H54 (cell line): Measurements from ENCODE around the gene BAHD1.

ENCODE experiments used
- DNase-seq: peaks from one replicate; pipeline ENCODE4 v3.0.0; 2011; ENCODE audit warnings: low spot score, mixed read lengths; ENCODE audit not compliant: insufficient read length
- FAIRE-seq: peaks from 3 replicates; lab custom pipeline; 2011; peaks lifted over from hg19 to GRCh38; lab: Jason Lieb, UNC
- POLR2A ChIP-seq: IDR thresholded peaks from 2 replicates; pipeline ENCODE4 v1.6.1; 2011; ENCODE audit warnings: low read depth, mild to moderate bottlenecking, low read length

The BAHD1 gene

DNA sequence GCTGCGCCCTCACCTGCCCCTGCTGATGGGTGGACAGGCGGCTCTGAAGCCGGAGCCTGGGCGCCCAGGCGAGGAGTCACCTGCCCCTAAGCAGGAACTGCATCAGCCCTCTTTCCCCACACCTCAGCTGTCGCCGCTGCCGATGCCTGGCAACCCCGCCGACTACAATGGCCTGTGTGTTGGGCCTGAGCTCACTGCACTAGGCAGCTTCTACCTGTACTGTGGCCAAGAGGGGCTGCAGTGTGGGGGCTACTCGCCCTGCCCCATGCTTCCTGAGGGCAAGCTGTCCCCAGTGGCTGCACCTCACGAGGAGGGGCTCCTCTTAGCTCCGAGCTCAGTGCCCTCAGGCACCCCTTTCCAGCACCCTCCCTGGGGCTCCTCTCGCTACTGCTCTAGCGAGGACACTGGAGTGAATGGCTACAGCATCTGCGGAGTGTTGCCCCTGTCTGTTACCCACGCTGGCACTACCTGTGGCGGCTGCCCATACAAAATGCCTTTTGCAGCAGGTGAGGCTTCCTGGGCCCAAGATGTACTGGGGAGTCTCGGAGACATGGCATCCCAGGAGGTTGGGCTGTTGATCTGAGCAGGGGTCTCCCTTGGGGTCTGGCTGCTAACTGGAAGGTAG, 18.8 kb downstream of the BAHD1 start:
- TF ChIP-seq POLR2A: no peak
- DNase-seq (no peak), FAIRE-seq (no peak)

DNA sequence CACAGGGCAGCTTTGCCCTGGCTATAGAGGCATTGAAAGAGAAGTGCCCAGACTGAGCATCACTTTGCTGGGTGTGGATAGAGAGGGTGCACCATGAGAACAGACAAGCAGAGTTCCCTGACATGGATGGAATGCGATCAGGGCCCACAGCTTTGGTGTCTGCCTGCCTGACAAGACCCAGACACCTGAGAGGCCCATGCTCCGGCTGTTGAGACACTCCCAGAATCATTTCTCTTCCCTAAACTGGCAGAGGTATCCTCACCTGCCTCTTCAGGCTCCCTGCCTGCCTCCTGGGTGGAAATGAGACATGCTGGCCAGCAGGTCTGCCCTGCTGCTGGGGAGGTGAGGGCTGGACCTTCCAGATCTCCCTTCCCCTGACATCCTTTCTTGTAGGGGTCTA, 19.7 kb downstream of the BAHD1 start:
- TF ChIP-seq POLR2A: no peak
- no peak for DNase-seq
- FAIRE-seq: no peak

- no peak for TF ChIP-seq POLR2A
- FAIRE-seq: no peak
- no peak for DNase-seq
Observed at GRCh38 chr15:40461958-40462357, 21.2 kb downstream of the BAHD1 start.

- DNase-seq: no peak
- FAIRE-seq: no peak
- no peak for TF ChIP-seq POLR2A
Observed at GRCh38 chr15:40463279-40463678, 22.5 kb downstream of the BAHD1 start.

- no peak for FAIRE-seq
Observed at GRCh38 chr15:40463886-40464545, 23.3 kb downstream of the BAHD1 start.

GRCh38 chr15:40464595-40465185, 23.9 kb downstream of the BAHD1 start:
- FAIRE-seq (no peak), DNase-seq (no peak)
- TF ChIP-seq POLR2A: no peak

More at GRCh38 chr15:40463886-40464545, 23.3 kb downstream of the BAHD1 start:
- no peak for TF ChIP-seq POLR2A
- no peak for DNase-seq

DNA sequence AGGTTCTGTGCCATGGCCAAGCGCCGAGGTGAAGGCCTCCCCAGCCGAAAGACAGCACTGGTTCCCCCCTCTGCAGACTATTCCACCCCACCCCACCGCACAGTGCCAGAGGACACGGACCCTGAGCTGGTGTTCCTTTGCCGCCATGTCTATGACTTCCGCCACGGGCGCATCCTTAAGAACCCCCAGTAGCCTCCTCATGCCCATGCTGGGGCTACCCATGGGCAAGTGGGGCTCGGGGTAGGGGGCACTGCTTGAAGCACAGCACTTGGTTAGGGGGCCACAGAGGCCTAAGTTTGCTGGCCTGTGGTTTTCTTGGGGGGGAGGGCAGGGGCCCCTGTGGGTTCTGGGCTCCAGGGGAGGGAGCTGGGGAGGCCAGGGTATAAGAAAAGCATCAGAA, 25.2 kb downstream of the BAHD1 start:
- no peak for TF ChIP-seq POLR2A
- no peak for FAIRE-seq

DNA sequence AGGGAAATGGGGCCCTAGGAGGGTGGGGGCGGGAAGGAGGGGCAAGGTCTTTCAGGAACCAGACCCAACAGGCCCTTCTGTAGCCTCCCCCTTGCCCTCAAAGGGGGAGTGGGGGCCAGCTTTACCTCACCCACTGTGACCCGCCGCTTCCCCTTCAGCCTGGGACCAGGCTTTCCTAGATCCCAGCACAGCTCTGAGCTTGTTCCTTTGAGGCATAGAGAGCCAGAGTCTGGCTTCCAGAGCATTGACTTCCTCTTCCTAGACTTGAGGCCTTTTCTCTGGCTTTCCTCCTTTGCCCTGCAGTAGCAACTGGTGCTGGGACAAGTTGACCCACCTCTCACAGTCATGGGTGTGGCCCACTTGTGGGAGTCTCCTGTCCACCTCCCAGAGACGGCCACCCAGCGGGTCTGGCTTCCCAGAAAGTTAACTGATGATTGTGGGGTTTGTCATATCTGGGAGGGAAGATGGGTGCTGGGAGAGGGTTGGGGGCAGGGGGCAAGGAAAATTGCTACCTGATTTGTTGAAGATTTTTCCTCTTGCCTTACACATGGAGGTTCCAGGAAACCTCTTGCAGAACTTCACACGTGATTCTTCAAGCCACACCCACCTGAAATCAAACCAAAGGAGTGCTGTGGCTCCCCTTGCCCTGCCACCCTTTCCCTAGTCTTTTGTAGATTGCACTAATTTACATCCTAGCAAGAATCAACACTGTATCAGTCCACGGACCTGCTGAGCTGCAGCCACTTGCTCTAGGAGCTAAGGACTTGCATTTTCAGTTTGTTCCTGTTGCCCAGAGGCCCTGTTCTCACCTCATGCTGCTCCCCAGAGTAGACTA, 25.9 kb downstream of the BAHD1 start:
- no peak for TF ChIP-seq POLR2A
- FAIRE-seq (no peak), DNase-seq (no peak)

More for the DNA sequence above, 25.2 kb downstream of the BAHD1 start:
- no peak for DNase-seq

DNA sequence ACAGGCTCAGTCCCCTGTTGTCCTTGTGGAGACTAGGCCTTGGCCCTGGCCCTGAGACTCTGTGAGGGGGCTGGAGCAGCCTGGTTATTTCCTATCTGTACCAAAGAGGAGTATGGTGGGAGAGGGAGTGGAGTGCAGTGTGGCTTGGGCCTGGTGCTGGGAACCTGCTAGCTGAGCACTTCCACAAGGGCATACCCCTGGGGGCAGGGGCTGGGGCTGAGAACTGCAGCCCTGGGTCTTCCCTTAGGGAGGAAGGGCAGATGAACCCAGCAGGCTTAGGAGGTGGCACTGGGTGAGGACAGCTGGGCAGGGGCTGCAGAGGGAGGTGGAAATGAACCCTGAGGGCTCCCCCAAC, 26.5 kb downstream of the BAHD1 start:
- TF ChIP-seq POLR2A: no peak
- FAIRE-seq (no peak), DNase-seq (no peak)

GRCh38 chr15:40468898-40469331, 28.2 kb downstream of the BAHD1 start:
- no peak for FAIRE-seq
- no peak for TF ChIP-seq POLR2A

DNA sequence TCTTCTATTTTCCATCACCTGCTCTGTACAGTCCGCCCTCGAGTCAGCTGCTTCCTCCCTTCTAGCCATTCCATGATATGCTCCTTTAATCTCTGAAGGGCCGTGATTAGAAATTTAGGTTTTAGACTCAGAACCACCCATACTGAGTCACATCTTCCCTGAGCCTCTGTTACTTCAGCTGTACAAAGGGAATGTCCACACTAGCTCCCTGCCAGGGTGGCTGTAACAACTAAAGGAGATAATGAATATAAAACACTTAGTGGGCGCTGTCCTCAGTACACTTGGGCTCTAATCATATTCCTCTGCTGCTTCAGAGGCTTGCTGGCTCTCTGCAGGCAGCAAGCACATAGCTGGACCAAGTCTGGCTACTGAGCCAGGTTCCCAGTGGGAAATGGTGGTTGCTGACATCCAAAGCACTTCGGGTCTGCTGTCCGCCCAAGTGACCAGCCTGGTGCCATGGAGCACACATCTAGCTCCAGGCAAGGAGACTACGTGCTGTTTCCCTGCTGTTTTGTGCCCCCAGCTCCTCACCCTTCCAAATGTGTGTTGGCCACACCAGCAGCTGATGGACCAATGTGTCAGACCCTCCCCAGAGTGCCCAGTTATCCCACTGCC, 29.1 kb downstream of the BAHD1 start:
- DNase-seq (no peak), FAIRE-seq (no peak)
- no peak for TF ChIP-seq POLR2A

More at GRCh38 chr15:40468898-40469331, 28.2 kb downstream of the BAHD1 start:
- DNase-seq: no peak

DNA sequence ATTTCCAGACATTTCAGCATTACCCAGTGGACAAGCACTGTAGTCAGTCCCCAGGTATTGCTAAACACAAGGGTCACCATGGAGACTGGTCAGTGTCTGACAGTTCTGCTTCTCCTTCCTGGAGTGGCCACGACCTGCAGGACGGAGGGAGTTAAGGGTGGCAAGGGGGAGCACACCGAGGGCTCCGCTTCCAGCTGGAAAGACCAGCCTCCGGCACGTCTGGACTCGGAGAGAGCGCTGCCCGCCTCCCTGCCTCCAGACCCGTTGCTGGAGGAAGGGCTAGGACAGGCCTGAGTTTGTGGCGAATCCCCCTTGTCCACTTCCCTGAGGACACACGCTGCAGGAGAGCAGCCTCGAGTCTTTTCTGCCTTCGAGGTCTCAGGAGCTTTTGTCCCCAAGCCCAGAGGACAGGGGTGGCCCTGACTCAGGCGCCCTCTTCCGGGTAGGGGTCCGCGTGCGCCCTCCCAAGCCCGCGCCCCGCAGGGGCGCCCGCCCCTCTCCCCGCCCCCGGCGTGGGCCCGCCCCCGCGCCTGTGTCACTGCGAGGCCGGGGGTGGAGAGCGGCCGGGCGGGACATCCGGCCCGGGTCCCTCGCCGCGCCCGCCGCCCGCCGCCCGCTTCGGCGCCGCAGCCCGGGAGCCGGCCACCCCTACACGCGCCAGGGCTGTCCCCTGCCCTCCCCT, 29.8 kb downstream of the BAHD1 start, which contains the start of gene CHST14:
TSS of gene CHST14 (plus strand) at position 562 of the 682 bp plus-strand sequence. CDS start 230 bp downstream, outside the sequence.
- FAIRE-seq (no peak), DNase-seq (peak; percentile 76)
- TF ChIP-seq POLR2A: peak; percentile 33; the same call in 1 of the 2 replicates
